Stimulated activated CD4-positive, alpha-beta T cell treated with anti-CD3 and anti-CD28 coated beads, Interleukin-12 subunit alpha, Interleukin-12 subunit beta, amount 100 ng/mL, for 48 hours (primary cell): ENCODE data around the gene YKT6.
A peak's percentile ranks its signal among the peaks of the same experiment; 100 is the strongest.
"Not testable (repeated sequence)": the region's sequence is repeated elsewhere in the genome, so short reads cannot be mapped to it uniquely, and the experiment has no call there.

ENCODE experiments used
- DNase-seq, 3 donors: peaks; one replicate each; pipeline ENCODE4 v3.0.0-alpha.2; 2020; ENCODE audit warnings: low read depth in 2 of 3, low spot score in 1 of 3

The YKT6 gene

DNA sequence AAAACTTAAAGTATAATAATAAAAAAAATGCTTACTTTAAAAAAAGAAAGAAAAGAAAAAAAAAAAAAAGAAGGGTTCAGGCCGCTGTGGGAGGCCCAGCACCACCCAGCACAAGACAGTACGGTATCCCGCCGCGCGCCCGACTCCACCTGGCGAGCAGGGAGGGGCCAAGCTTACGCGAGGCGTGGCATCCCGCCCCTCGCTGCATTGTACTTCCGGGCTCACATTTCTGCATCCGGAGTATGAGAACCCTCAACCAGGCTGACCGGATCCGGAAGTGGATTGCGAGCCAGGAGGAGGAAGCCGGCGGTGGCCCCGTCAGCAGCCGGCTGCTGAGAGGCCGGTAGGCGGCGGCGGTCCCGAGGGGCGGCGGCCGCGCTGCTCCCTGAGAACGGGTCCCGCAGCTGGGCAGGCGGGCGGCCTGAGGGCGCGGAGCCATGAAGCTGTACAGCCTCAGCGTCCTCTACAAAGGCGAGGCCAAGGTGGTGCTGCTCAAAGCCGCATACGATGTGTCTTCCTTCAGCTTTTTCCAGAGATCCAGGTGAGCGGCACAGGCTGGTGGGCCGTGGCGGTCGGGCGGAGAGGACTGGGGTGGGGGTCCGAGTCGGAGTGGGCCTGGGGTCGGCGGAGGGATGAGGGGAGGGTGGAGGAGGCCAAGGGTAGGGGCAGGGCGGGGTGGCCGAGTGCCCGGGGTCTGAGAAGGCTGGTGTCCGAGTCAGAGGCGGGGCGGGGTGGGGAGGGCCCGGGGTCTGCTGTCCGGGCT is at the start of gene YKT6:
Gene YKT6 (plus strand): TSS at position 280 of the 763 bp plus-strand sequence. CDS start 158 bp downstream, at position 438.
- peak; percentile 91 to 94 (median 94) for DNase-seq

DNA sequence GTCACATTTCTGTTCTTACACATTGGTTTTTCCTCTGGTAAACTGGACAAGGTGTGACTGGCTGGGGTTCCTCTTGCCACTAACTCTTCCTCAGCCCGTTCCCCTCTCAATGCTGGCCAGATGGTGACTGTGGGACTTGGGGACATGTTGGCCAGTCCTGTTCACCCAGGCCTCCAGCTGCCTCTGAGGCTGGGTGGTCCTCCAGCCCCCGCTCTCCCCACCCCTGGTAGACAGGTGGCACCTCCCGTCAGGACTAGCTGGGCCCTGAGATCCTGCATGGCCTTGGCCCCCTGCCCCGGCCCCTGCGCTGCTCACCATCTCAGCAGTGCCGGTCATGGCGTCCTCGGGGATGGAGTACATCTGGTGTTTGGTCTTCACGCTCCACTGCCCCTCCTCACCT is 48.8 kb upstream of the YKT6 start:
- DNase-seq: no peak

DNA sequence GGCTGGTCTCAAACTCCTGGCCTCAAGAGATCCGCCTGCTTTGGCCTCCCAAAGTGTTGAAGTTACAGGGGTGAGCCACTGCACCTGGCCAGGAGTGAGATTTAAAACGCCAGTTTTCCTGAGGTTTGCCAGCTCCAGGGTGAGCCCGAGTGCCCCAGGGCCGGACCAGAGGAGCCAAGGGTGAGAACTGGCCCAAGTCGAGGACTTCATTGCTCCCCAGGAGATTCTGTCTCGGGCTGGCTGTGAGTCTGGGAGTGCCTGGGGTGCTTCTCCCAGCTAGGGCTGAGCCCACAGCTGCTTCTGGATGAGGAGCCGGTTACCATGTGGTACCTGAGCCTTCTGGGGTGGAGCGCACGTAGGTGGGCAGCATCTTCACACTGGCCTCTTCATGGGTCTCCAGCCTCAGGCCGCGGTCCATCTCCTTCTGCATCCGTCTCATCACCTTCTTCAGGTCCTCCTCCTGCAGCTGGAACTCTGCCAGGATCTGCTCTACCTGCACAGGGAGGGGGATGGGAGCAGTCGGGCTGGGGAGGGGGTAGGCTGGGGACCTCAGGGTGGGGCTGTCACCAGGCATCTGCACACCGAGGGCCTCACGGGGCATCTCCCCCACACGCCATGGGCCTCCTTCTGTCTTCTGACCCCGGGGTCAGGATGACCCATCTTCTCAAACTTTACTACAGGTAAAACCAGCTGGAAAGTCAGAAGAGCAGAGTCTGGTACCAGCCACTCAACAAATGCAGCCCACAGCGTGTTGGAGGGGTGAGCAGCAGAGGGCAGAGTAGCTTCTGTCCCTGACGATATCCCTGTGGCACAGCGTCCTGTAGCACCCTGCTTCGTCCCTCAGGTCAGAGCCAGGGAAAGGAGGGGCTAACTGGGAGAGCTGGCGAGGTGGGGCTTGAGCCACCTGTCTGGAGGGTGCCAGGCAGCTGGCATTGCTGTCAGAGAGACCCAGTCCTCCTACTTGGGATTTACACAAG is 47.5 kb upstream of the YKT6 start:
- DNase-seq: no peak

DNA sequence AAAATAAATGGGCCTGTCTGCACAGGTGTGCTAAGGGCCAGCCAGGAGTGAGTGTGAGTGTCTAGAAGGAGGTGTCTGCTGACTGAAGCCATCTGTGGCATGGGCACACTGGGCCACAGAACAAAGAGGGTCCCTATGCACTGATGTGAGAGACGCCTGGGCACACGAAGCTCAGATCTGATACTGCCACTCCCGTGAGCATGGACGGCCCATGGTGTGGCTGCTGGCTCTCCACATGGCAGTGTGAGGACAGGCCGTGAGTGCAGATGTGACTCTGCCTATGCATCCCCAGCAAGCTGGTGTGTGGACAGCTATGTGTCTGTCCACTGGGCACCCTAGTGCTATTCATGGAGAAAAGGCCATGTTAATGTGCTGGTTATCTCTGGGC is 46.8 kb upstream of the YKT6 start:
- no peak for DNase-seq

DNA sequence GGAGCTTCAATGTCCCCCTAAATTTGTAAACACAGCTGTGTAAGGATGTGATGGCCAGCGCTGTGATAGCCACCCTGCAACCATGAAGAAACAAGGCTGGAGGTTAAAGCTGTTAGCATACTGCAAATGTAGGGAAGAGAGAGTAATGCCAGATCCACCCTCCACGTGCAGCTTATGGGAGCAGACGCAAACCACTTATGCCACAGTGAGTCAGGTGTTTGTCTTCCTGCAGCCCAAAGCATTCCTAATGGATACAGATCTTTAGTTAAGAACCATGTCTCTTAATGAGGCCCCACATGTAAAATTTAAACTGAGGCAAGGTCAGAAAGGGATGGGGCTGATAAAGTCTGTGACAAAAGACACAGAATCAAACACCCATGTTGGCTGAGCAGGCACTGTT is 46.1 kb upstream of the YKT6 start:
- DNase-seq: no peak

DNA sequence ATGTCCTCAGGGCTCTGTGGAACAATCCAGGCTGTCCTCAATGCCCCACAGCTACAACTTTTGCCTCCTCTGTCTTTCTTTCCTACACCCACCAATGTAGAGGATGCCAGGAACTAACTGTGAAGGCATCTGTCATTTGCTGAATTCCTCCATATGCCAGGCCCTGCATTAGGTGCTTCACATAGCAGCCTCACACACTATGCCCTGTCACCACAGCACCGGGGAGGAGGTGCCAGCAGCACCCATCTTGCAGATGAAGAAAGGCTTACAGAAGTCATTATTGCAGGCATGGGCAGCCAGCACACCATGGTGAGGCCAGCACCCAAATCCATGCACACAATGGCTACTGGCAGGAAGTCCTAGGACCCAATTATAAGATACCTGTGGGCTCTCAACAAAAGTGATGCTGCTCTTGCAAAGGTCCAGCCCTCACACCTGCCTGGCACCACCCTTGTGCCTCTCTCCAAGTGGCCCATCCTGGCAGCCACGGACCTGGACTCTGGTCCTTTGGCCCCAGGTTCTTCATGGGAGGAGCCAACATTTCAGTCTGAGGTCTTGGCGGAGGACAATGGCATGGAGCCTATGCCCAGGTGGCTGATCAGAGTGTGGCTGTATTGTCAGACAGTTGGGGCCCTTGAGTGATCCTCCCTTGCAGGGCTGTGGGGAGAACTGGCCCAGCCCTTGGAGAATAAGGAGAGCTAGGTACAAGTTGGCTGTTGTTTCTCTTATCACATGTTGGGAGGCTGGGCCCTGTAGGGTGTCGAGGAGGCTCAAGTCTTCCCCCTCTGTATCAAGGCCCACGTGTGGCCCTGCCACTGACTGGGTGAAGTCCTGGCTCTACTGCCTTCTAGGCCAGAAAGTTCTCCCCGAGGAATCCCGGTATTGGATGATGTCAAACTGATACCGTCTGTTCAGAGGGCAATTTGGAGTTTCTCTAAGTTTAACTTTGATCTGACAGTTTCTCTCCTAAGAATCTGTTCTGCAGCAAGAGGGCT is 45.3 kb upstream of the YKT6 start:
- DNase-seq: no peak

DNA sequence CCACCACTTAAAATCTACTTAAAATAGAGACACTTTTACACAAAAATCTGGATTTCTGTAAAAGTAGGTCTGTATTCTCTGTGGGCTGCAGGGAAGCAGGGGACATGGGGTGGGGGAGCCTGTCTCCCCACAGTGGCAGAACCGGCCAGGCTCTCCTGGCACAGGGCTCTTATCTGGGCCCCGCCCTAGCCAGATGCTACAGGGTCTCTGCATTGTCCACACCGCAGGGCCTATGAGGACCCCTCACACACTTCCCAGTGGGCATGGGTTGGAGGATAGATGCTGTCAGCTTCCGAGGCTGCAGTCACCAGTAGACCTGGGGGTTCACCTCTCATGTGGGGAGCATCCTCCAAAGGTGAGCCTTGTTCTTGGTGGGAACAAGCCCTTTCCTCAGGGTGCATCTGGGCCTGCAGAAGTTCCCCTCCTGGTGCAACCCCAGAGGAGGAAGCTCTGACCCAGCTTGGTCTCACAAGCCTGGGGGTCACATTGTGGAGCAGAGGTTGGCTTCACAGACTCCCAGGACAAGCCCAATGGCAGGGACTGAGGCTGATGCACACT is 44.2 kb upstream of the YKT6 start:
- no peak for DNase-seq

DNA sequence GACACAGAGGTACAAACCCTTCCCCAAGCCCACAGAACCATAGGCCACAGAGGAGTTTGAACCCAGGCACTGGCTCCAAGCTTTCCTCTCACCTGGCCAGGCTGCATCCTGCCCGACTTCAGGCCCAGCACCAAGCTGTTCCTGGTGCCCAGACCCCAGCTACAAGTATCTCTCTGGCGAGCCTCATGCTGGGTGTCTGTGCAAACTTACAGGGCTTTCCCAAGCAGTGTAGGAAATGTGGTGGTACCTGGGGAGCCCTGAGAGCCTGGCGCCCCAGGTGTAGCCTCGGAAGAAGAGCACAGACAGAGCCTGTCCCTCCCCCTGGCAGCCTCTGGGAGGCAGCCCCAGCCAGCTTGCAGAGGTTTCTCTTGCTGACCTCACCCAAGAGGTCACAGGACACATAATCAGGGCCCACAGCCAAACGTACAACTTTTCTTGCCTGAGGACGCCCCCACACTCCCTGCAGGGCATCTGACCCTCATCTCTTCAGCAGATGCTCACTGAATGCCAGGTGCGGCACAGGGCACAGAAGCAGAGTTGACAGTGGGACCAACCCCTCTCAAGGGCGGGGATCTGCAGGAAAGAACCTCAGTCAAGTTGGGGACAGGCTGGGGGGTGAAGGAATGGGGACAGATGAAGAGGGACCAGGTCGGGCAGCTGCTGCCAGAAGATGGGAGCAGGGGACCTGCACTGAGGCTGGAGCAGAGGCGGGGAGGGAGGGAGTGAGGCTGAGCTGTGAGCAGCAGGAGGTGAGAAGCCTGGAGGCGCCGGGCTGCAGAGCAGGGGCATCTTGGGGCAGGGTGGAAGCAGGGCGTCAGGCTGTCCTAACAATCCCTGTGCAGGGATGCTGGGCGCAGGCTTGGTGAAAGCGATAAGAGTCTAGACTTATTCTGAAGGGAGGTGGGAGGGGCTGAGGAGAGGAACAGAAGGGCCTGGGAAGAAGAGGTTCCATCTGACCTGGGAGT is 43.4 kb upstream of the YKT6 start:
- no peak for DNase-seq

DNA sequence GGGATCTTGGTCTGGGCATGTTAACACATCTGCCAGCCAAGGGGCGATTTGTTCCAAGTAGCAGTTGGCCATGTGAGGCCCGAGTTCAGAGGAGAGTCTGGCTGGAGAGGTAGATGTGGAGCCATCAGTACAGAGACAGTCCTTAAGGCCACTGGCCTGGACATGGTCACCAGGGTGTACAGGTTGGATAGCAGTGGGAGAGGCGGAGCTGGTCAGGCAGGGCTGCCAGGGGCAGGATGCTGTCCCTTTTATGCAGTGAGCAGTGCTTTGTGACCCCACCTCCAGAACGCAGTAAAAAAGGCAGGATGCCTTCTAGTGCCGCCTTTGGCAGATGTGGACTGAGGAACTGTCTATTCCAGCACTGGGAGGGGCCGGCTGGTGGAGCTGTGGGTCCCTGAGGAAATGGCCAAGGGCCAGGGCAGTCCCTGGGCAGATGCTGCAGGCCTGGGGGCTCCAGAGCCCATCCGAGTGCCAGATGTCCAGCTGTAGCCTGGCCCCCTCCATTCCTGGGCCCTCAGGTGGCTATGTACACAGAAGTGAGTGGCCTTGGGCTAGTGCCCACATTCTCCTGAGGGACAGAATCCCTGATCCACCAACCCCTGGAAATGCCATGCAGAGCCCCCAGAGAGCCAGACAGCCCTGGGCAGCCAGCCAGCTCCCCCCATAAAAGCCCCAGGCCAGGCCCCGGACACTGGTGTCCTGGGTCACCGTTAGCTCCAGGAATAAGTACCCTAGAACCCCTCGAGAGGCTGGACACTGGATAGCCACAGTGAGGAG is 42.5 kb upstream of the YKT6 start:
- DNase-seq: no peak

DNA sequence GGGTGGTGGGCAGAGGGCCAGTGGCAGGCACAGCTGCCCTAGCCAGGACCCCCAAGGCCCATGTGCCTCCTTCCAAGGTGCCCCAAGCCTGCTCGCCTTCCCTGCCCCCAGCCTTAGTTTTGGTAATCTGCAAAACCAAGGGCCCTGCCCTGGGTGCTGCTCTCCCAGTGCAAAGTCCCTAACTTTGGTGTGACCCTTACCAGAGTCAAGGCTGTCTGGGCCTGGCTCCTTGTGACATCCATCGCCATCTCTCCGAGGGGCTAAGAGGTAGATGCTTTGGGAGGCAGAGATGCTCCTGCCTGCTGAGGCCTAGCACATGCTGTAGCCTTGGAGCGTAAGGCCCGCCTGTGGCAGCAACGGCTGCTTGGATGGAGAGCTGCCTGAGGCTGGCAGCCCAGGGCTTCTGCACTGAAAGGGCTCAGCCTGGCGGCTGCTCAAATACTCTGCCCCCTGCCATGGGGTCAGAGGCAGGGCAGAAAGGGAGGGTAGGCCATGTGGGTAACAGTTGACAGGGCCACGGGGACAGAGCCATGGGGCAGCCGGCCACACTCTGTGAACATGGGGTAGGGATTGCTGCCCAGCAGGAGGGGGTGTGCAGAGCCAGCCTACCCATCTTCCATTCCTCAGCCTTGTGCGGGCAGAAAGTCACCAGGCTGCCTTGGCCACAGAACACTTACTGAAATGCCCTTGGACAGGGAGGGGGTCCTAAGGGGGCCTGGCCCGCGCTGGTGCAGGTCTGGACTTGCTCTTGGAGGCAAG is 41.7 kb upstream of the YKT6 start:
- no peak for DNase-seq

DNA sequence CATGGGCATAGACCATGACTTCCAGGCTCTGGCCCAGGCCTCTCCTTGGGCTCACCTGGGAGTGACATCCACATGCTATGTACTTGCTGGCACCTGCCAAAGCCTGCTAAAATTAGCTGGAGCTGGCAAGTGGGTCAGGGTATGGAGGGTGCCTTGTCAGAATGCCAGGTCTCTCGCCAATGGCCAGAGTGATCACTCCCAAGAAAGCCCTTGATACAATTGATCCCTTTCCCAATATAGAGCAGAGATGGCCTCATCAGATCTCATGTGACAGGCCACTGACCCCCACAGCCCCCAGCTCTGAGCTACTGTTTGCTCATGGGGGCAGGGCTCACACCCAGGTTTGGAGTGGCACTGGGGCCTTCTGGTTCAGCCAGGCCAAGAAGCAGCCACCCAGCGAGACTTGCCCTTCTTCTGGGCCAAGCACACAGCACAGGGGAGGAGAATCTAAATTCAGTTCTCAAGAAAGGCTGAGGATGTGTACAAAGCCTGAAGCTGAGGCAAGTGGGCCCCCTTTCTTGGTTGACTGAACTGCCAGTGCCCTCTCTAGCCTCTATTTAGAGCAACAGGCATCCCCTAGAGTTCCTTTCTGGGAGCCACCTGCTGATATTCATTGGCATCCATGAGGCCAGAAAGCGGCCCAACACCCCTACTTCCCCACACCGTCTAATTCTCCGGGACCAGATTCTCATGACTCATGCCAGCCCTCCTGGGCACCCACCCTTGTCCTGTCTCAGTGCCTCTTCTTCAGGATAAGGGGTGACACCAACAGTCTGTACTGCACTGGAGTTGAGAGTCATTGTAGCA is 40.8 kb upstream of the YKT6 start:
- no peak for DNase-seq

DNA sequence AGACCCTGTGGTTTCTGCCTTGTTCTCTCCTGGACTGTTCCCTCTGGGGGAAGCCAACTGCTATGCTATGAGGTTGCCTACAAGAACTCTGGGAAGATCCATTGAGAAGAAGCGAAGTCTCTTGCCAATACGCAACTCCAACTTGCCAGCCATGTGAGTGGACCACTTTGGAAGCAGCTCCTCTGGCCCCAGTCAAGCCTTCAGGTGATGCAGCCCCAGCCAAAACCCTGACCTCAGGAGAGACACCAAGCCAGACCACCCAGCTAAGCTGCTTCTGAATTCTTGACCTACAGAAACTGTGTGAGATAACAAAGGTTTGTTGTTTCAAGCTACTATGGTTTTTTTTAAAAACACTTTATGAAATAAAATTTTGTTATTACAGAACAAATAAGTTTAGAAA is 39.4 kb upstream of the YKT6 start:
- DNase-seq: no peak

DNA sequence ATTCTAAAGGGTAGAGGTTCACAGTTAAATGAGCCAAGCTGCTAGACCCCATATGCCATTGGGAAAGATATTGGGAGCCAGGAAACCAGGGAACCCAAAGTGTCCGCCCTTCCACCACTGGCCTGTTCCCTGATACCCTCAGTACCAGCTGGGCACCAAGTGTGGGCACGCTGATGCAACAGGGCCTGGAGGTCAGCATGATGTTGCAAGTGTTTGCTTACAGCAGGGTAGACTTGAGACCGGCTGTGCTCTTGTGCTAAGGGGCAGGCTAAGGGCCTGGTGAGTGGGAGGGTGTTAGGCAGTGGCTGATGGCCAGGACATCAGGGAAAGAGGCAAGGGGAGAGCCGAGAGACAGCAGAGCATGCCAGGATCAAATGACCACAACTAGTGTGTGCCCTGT is 38.6 kb upstream of the YKT6 start:
- no peak for DNase-seq

DNA sequence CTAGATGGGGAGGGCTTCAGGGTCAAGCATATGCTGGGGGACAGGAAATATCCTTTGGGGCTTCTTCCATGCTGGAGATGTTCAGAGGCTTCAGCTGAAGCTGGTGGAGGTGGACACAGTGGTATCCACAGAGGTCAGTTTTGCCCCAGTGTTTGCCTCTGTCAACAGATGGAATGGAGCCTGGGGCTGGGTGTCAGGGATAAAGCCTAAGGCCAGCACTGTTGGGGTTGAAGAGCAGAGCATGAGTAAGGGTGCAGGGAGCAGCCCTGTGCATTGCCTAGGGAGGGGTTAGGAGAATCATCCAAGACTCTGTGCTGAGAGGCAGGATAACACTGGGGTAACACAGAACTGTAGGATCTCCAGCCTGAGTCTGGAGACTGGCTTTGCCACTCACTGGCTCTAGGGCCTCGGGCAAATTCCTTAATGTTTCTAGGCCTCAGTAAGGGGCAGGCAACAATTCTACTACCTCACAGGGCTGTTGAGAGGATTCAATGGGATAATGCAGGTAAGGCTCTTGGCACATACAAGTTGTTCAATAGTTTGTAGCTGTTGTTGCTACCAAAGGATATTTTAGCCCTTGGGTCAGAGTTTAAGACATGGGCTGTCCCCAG is 37.9 kb upstream of the YKT6 start:
- DNase-seq: no peak

DNA sequence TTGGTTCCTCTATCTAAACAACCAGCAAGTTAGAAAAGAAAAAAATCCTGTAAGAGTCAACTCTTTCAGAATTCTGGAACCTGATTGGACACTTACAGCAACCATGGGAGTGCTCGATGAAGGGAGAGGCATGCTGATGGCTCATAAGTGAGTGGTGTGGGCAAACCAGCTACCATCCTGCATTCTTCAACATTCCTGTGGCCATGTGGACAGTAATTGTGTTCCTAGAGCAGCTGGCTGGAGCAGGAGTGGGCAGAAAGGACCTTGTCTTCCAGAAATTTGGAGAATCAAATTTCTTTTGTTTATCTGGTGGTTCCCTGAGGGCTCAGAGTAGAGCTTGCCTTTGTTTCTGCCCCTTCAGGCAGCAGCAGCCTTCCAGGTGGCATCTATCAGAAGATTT is 37.2 kb upstream of the YKT6 start:
- DNase-seq: no peak

DNA sequence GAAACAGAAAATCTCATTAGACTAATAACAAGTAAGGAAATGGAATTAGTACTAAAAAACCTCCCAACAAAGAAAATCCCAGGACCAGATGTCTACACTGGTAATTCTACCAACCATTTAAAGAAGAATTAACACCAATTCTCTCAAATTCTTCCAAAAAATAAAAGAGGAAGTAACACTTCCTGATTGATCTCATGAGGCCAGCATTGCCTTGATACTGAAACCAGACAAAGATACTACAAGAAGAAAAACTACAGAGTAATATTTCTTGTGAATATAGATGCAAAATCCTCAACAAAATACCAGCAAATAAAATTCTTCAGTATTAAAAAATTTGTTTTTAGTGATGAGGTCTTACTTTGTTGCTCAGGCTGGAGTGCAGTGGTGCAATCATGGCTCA is 32.9 kb upstream of the YKT6 start:
- no peak for DNase-seq

DNA sequence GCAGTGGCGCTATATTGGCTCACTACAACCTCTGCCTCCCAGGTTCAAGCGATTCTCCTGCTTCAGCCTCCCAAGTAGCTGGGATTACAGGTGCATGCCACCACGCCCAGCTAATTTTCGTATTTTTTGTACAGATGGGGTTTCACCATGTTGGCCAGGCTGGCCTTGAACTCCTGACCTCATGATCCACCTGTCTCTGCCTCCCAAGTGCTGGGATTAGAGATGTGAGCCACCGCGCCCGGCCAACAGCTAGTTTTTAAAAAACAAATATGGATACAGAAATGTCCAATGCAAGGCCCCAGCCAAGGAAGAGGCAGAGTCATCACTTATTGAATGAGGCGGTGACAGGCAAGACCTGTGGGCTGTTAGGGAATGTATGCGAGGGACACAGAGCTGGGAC is 28.9 kb upstream of the YKT6 start:
- DNase-seq: not testable (repeated sequence)
